ENCODE data around the gene SPATA31D3.

GRCh38 chr9:81971727-81972126, 28.4 kb downstream of the SPATA31D3 start:
- TF ChIP-seq, protein P1, sequence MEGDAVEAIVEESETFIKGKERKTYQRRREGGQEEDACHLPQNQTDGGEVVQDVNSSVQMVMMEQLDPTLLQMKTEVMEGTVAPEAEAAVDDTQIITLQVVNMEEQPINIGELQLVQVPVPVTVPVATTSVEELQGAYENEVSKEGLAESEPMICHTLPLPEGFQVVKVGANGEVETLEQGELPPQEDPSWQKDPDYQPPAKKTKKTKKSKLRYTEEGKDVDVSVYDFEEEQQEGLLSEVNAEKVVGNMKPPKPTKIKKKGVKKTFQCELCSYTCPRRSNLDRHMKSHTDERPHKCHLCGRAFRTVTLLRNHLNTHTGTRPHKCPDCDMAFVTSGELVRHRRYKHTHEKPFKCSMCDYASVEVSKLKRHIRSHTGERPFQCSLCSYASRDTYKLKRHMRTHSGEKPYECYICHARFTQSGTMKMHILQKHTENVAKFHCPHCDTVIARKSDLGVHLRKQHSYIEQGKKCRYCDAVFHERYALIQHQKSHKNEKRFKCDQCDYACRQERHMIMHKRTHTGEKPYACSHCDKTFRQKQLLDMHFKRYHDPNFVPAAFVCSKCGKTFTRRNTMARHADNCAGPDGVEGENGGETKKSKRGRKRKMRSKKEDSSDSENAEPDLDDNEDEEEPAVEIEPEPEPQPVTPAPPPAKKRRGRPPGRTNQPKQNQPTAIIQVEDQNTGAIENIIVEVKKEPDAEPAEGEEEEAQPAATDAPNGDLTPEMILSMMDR (IDR thresholded peaks at IDR 0.05): no peak
- no peak for TF ChIP-seq POLR2AphosphoS5 (IDR thresholded peaks at IDR 0.05)
- no peak for TF ChIP-seq POLR2A (IDR thresholded peaks at IDR 0.05)
